Measurements from ENCODE around the gene EIF3D.

Gene EIF3D

DNA sequence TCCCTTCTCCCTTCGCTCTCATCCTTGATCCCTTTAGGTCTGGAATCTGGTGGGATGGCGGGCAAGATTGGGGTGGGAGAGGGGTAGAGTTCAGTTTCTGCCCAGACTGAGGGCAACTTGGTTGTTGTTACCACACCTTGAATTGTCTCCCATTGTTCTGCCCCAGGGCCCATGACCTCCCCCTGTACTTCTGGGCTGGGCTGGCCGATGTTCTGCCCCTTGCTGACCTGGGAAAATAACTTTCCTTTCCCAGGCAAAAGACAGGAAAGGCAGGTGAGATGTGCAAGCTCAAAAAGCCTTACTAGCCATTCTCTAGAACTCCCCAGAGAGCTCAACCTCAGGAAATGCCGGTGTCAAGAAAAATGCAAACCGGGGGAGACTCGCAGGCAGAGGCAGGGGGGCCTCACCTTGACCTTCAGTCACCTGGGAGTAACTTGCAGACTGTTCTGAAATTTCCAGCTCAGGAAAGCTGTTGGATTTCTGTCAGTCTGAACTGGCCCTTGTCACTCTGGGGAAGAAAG is 32.4 kb upstream of the EIF3D start:
- H3K4me3 ChIP-seq (replicated peaks; ENCODE audit: insufficient read depth, low read length): no peak overlapping the region
- peaks cover 10% of the 10 kb centered on the region for H3K27me3 ChIP-seq (ENCODE audit: insufficient read depth, poor library complexity, severe bottlenecking)
- H3K27ac ChIP-seq (replicated peaks): no peak overlapping the region
- DNase-seq (ENCODE audit: low read depth in 1 of 2, low spot score in 1 of 2): no peak
- TF ChIP-seq, protein P1, sequence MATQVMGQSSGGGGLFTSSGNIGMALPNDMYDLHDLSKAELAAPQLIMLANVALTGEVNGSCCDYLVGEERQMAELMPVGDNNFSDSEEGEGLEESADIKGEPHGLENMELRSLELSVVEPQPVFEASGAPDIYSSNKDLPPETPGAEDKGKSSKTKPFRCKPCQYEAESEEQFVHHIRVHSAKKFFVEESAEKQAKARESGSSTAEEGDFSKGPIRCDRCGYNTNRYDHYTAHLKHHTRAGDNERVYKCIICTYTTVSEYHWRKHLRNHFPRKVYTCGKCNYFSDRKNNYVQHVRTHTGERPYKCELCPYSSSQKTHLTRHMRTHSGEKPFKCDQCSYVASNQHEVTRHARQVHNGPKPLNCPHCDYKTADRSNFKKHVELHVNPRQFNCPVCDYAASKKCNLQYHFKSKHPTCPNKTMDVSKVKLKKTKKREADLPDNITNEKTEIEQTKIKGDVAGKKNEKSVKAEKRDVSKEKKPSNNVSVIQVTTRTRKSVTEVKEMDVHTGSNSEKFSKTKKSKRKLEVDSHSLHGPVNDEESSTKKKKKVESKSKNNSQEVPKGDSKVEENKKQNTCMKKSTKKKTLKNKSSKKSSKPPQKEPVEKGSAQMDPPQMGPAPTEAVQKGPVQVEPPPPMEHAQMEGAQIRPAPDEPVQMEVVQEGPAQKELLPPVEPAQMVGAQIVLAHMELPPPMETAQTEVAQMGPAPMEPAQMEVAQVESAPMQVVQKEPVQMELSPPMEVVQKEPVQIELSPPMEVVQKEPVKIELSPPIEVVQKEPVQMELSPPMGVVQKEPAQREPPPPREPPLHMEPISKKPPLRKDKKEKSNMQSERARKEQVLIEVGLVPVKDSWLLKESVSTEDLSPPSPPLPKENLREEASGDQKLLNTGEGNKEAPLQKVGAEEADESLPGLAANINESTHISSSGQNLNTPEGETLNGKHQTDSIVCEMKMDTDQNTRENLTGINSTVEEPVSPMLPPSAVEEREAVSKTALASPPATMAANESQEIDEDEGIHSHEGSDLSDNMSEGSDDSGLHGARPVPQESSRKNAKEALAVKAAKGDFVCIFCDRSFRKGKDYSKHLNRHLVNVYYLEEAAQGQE (IDR thresholded peaks at IDR 0.05; ENCODE audit: insufficient replicate concordance, low read depth): no peak
- TF ChIP-seq GABPA (IDR thresholded peaks at IDR 0.05; ENCODE audit: low read depth): no peak
- TF ChIP-seq SPI1 (IDR thresholded peaks at IDR 0.05; ENCODE audit: borderline replicate concordance, low read depth): no peak
- TF ChIP-seq, protein P2, sequence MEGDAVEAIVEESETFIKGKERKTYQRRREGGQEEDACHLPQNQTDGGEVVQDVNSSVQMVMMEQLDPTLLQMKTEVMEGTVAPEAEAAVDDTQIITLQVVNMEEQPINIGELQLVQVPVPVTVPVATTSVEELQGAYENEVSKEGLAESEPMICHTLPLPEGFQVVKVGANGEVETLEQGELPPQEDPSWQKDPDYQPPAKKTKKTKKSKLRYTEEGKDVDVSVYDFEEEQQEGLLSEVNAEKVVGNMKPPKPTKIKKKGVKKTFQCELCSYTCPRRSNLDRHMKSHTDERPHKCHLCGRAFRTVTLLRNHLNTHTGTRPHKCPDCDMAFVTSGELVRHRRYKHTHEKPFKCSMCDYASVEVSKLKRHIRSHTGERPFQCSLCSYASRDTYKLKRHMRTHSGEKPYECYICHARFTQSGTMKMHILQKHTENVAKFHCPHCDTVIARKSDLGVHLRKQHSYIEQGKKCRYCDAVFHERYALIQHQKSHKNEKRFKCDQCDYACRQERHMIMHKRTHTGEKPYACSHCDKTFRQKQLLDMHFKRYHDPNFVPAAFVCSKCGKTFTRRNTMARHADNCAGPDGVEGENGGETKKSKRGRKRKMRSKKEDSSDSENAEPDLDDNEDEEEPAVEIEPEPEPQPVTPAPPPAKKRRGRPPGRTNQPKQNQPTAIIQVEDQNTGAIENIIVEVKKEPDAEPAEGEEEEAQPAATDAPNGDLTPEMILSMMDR (IDR thresholded peaks at IDR 0.05; ENCODE audit: insufficient read depth, low read length): no peak
- no peak for TF ChIP-seq POLR2AphosphoS5 (IDR thresholded peaks at IDR 0.05; ENCODE audit: low read depth)

DNA sequence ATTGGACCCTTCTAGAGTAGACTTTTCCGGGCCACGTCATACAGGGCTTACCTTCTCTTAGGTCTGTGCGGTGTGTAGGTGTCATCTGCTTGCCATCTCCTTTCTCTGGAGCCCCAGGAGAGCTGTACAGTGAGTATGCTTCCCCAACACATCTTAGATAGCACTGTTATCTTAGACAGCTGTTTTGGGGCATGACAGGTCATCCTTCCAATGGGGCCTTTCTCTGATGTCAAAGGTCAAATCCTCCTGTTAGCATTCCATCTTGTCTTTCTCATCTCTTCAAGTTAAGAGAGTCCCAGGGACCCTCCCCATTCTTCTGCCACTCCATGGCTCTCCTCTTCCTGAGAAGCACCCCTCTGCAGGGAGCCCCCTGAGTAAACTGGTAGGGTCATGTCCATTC is 31.0 kb upstream of the EIF3D start:
- H3K27me3 ChIP-seq (ENCODE audit: insufficient read depth, poor library complexity, severe bottlenecking): peaks cover 8% of the 10 kb centered on the region
- TF ChIP-seq POLR2AphosphoS5 (IDR thresholded peaks at IDR 0.05; ENCODE audit: low read depth): no peak
- TF ChIP-seq GABPA (IDR thresholded peaks at IDR 0.05; ENCODE audit: low read depth): no peak
- TF ChIP-seq SPI1 (IDR thresholded peaks at IDR 0.05; ENCODE audit: borderline replicate concordance, low read depth): no peak
- TF ChIP-seq, protein P2 (IDR thresholded peaks at IDR 0.05; ENCODE audit: insufficient read depth, low read length): no peak
- TF ChIP-seq, protein P1 (IDR thresholded peaks at IDR 0.05; ENCODE audit: insufficient replicate concordance, low read depth): no peak
- H3K27ac ChIP-seq (replicated peaks): no peak overlapping the region
- no peak overlapping the region for H3K4me3 ChIP-seq (replicated peaks; ENCODE audit: insufficient read depth, low read length)
- DNase-seq (ENCODE audit: low read depth in 1 of 2, low spot score in 1 of 2): no peak

DNA sequence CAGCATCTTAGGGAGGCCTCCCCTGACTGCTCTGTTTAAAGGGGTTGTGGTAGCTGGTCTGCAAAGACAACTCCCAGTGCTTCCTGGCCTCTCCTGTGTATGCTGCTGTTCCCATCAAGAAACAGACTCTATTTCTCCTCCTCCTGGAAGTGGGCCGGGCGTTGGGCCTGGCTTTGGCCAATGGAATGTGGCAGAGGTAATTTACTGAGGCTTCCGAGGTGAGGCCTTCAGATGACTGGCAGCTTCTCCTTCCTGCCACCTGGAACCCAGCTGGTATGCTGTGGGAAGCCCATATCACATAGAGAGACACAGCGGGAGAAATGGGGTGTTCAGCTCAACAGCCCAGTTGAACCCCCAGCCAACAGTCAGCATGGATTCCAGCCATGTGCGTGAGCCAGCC is 25.1 kb upstream of the EIF3D start:
- Histone ChIP-seq H3K27me3 (ENCODE audit: insufficient read depth, poor library complexity, severe bottlenecking) (no peaks in the 10 kb centered on the region), H3K4me3 (replicated peaks; ENCODE audit: insufficient read depth, low read length) (no peak overlapping the region), H3K27ac (replicated peaks) (no peak overlapping the region)
- no peak for TF ChIP-seq POLR2AphosphoS5 (IDR thresholded peaks at IDR 0.05; ENCODE audit: low read depth)
- TF ChIP-seq SPI1 (IDR thresholded peaks at IDR 0.05; ENCODE audit: borderline replicate concordance, low read depth): no peak
- TF ChIP-seq, protein P1 (IDR thresholded peaks at IDR 0.05; ENCODE audit: insufficient replicate concordance, low read depth): no peak
- TF ChIP-seq, protein P2 (IDR thresholded peaks at IDR 0.05; ENCODE audit: insufficient read depth, low read length): no peak
- TF ChIP-seq GABPA (IDR thresholded peaks at IDR 0.05; ENCODE audit: low read depth): no peak
- DNase-seq (ENCODE audit: low read depth in 1 of 2, low spot score in 1 of 2): no peak
